Retinal pigment epithelial cell (primary cell): ENCODE results near the gene LPIN3.

Source experiments
- DNase-seq: peaks from one replicate; pipeline ENCODE4 v3.0.0-alpha.2; 2010; ENCODE audit warnings: low read depth
- H3K4me3 ChIP-seq: 2 replicates; pipeline ENCODE4 v1.5.1; 2011; ENCODE audit warnings: mild to moderate bottlenecking, low read length, control low read depth, moderate library complexity
- CTCF ChIP-seq: conservative IDR thresholded peaks from 2 replicates; pipeline ENCODE4 v1.5.1; 2011; ENCODE audit warnings: low read depth, low read length, control low read depth, inconsistent platforms

The LPIN3 gene

GRCh38 chr20:41405436-41405835 is 64.8 kb downstream of the LPIN3 start:
- no peak for DNase-seq
- no peak for TF ChIP-seq CTCF
- H3K4me3 ChIP-seq = no peak overlapping the region

GRCh38 chr20:41406353-41406752 is 65.7 kb downstream of the LPIN3 start:
- no peak for DNase-seq
- TF ChIP-seq CTCF = no peak
- H3K4me3 ChIP-seq = no peak overlapping the region

- TF ChIP-seq CTCF = no peak
- no peak for DNase-seq
- no peak overlapping the region for H3K4me3 ChIP-seq
These were observed 66.3 kb downstream of the LPIN3 start for GRCh38 chr20:41406896-41407444.

GRCh38 chr20:41407607-41408006 is 67.0 kb downstream of the LPIN3 start:
- no peak for TF ChIP-seq CTCF
- no peak overlapping the region for H3K4me3 ChIP-seq
- DNase-seq = no peak

- DNase-seq = no peak
- H3K4me3 ChIP-seq = no peak overlapping the region
- TF ChIP-seq CTCF = no peak
These were observed 67.7 kb downstream of the LPIN3 start for GRCh38 chr20:41408156-41408794.

GRCh38 chr20:41408986-41409385 is 68.4 kb downstream of the LPIN3 start:
- TF ChIP-seq CTCF = no peak
- DNase-seq = no peak

More at GRCh38 chr20:41408986-41409385, 68.4 kb downstream of the LPIN3 start:
- H3K4me3 ChIP-seq = no peak overlapping the region
